ENCODE results near the gene NAV3. TPM values are rescaled to one million over a fixed set of nuclear protein-coding genes. Genes with fewer than 3 reads are reported as not detected.
A peak's percentile ranks its signal among the peaks of the same experiment; 100 is the strongest.

The NAV3 gene
- total RNA-seq, 1 experiment from 2014 or later: 28.3 TPM

GRCh38 chr12:77983859-77984258 lies 153.2 kb downstream of the NAV3 start:
- no peak for DNase-seq (ENCODE audit: low read depth)

GRCh38 chr12:77992760-77993159 lies 162.1 kb downstream of the NAV3 start:
- DNase-seq (ENCODE audit: low read depth): no peak

- no peak for DNase-seq (ENCODE audit: low read depth)
Observed at GRCh38 chr12:77993658-77994057, 163.0 kb downstream of the NAV3 start.

GRCh38 chr12:77995436-77996167 lies 164.9 kb downstream of the NAV3 start:
- DNase-seq (ENCODE audit: low read depth): peak; percentile 91

GRCh38 chr12:77996670-77997069 lies 166.0 kb downstream of the NAV3 start:
- DNase-seq (ENCODE audit: low read depth): no peak

- no peak for DNase-seq (ENCODE audit: low read depth)
Observed at GRCh38 chr12:77998236-77998786, 167.6 kb downstream of the NAV3 start.

GRCh38 chr12:77999074-77999715 lies 168.5 kb downstream of the NAV3 start:
- DNase-seq (ENCODE audit: low read depth): no peak

GRCh38 chr12:78002878-78003277 lies 172.2 kb downstream of the NAV3 start:
- peak; percentile 1 for DNase-seq (ENCODE audit: low read depth)

- DNase-seq (ENCODE audit: low read depth): no peak
Observed at GRCh38 chr12:78004249-78005093, 173.8 kb downstream of the NAV3 start.

GRCh38 chr12:78005094-78005492 lies 174.4 kb downstream of the NAV3 start:
- no peak for DNase-seq (ENCODE audit: low read depth)

- no peak for DNase-seq (ENCODE audit: low read depth)
Observed at GRCh38 chr12:78007173-78007572, 176.5 kb downstream of the NAV3 start.

- DNase-seq (ENCODE audit: low read depth): no peak
Observed at GRCh38 chr12:78009031-78009430, 178.3 kb downstream of the NAV3 start.

- peak; percentile 20 for DNase-seq (ENCODE audit: low read depth)
Observed at GRCh38 chr12:78018171-78018910, 187.6 kb downstream of the NAV3 start.

- no peak for DNase-seq (ENCODE audit: low read depth)
Observed at GRCh38 chr12:78018939-78019338, 188.2 kb downstream of the NAV3 start.

GRCh38 chr12:78028426-78028825 lies 197.7 kb downstream of the NAV3 start:
- no peak for DNase-seq (ENCODE audit: low read depth)

GRCh38 chr12:78034025-78034424 lies 203.3 kb downstream of the NAV3 start:
- DNase-seq (ENCODE audit: low read depth): no peak

- DNase-seq (ENCODE audit: low read depth): no peak
Observed at GRCh38 chr12:78035901-78036606, 205.4 kb downstream of the NAV3 start.

GRCh38 chr12:78036874-78037273 lies 206.2 kb downstream of the NAV3 start:
- no peak for DNase-seq (ENCODE audit: low read depth)

- no peak for DNase-seq (ENCODE audit: low read depth)
Observed at GRCh38 chr12:78037707-78038106, 207.0 kb downstream of the NAV3 start.

- DNase-seq (ENCODE audit: low read depth): no peak
Observed at GRCh38 chr12:78038541-78038940, 207.8 kb downstream of the NAV3 start.

GRCh38 chr12:78038986-78039385 lies 208.3 kb downstream of the NAV3 start:
- DNase-seq (ENCODE audit: low read depth): no peak

All from M059J (cell line).